ENCODE measurements around the gene RBPJ.
"Not testable (repeated sequence)": the region's sequence is repeated elsewhere in the genome, so short reads cannot be mapped to it uniquely, and the experiment has no call there.

Gene RBPJ

GRCh38 chr4:26302031-26302899, 18.5 kb upstream of the RBPJ start:
- no peak for DNase-seq

GRCh38 chr4:26303008-26303407, 17.8 kb upstream of the RBPJ start:
- DNase-seq, result no peak

GRCh38 chr4:26307037-26307800, 13.6 kb upstream of the RBPJ start:
- DNase-seq, result no peak

- DNase-seq, result peak; percentile 36
Measured at GRCh38 chr4:26308568-26308967, 12.2 kb upstream of the RBPJ start.

- DNase-seq, result no peak
Measured at GRCh38 chr4:26310264-26310663, 10.6 kb upstream of the RBPJ start.

- no peak for DNase-seq
Measured at GRCh38 chr4:26311633-26312032, 9.2 kb upstream of the RBPJ start.

GRCh38 chr4:26315316-26315932, 5.4 kb upstream of the RBPJ start:
- DNase-seq, result not testable (repeated sequence)

GRCh38 chr4:26317766-26318165, 3.0 kb upstream of the RBPJ start:
- DNase-seq, result no peak

- DNase-seq, result peak; percentile 99
Measured at GRCh38 chr4:26319467-26319948, 1.3 kb upstream of the RBPJ start.

- DNase-seq, result peak; percentile 59
Measured at GRCh38 chr4:26319949-26320537, 771 bp upstream of the RBPJ start.

GRCh38 chr4:26321373-26322221, 783 bp downstream of the RBPJ start:
- DNase-seq, result peak; percentile 35

- DNase-seq, result no peak
Measured at GRCh38 chr4:26322346-26322745, 1.5 kb downstream of the RBPJ start.

- no peak for DNase-seq
Measured at GRCh38 chr4:26323821-26324220, 3.0 kb downstream of the RBPJ start.

- peak; percentile 73 for DNase-seq
Measured at GRCh38 chr4:26325191-26325590, 4.4 kb downstream of the RBPJ start.

GRCh38 chr4:26326791-26327190, 6.0 kb downstream of the RBPJ start:
- no peak for DNase-seq

- DNase-seq, result peak; percentile 73
Measured at GRCh38 chr4:26330186-26330787, 9.5 kb downstream of the RBPJ start.

- DNase-seq, result no peak
Measured at GRCh38 chr4:26330946-26331345, 10.1 kb downstream of the RBPJ start.

GRCh38 chr4:26331380-26331950, 10.7 kb downstream of the RBPJ start:
- no peak for DNase-seq

GRCh38 chr4:26334366-26334765, 13.6 kb downstream of the RBPJ start:
- DNase-seq, result no peak

GRCh38 chr4:26337612-26338011, 16.8 kb downstream of the RBPJ start:
- DNase-seq, result no peak

GRCh38 chr4:26342328-26343037, 21.7 kb downstream of the RBPJ start:
- DNase-seq, result no peak
